AG04450 (cell line): ENCODE measurements around the gene EPB41L4A. TPM values are rescaled to one million over a fixed set of nuclear protein-coding genes. Genes with fewer than 3 reads are reported as not detected.
A peak's percentile ranks its signal among the peaks of the same experiment; 100 is the strongest.

ENCODE experiments used
- CTCF ChIA-PET: fragments of 300-600, 350-600 bp; formaldehyde crosslinking; extraction: SDS; loops from one replicate; lab custom pipeline; 2022; ENCODE audit warnings: antibody characterized with exemption, inconsistent platforms; lab: Charles Lee
- POLR2A ChIA-PET: fragments of 350-600 bp; formaldehyde crosslinking; extraction: SDS; loops from one replicate; lab custom pipeline; 2021; ENCODE audit warnings: antibody characterized with exemption, inconsistent platforms; lab: Yijun Ruan, JAX
- DNase-seq: peaks from one replicate; pipeline ENCODE4 v3.0.0-alpha.2; 2011; ENCODE audit warnings: low read depth, low spot score
- H3K27ac ChIP-seq: one replicate; pipeline ENCODE4 v1.5.1; 2012; ENCODE audit warnings: low read depth, low read length, control low read depth
- H3K27me3 ChIP-seq: one replicate; pipeline ENCODE4 v1.6.0; 2012; ENCODE audit warnings: low read length; ENCODE audit not compliant: control insufficient read depth, insufficient read depth
- H3K4me3 ChIP-seq: 2 replicates; pipeline ENCODE4 v1.5.1; 2011; ENCODE audit warnings: mild to moderate bottlenecking, low read depth, low read length, control low read depth
- H3K9me3 ChIP-seq: 2 replicates; pipeline ENCODE4 v1.5.1; 2012; ENCODE audit warnings: low read length; ENCODE audit not compliant: control insufficient read depth, insufficient read depth
- polyA plus RNA-seq: library from polyadenylated mRNA; depleted of rRNA; stranded (reverse); fragments of >200 nt; gene quantifications from 2 replicates; pipeline ENCODE4 v1.2.3, GENCODE V29; 2011
- TF ChIP-seq, protein P1 (sequence below): IDR thresholded peaks from 2 replicates; pipeline ENCODE4 v1.5.1; 2011; ENCODE audit warnings: low read depth, low read length, control low read depth, inconsistent platforms

Gene EPB41L4A
- polyA plus RNA-seq, 1 experiment = not detected

DNA sequence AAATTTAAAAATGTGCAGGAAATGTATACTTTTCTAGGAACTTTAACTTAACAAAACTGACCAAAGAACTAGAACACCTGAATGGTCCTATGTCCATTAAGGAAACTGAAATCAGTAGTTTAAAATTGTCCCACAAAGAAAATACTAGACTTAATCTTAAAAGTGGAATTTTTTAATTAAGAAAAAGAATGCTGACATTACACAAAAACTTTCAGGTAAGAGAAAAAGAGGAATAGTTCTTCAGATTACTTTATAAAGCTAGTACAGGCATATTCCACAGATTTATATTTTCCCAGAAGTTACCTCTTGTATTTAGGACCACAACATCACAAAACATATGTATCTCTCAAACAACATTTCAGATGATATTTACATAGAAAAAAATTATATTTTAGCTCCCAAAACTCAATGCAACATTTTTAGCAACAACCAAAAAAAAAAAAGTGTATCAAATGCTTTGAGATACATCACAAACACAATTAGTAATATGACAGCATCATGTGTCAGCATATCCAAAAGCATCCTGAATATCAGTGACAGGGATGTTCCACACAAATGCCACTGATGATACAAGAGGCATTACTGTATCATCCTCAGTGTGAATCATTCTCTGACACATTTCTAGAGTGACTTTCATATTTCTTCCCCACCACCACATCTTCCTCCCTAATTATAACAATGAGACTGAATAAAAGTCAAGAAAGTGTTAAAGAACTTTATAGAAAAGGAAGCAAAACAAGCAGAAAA, 264.0 kb downstream of the EPB41L4A start:
- H3K9me3 ChIP-seq = no peaks in the 10 kb centered on the region
- ChIA-PET POLR2A (no interaction called here), CTCF (interaction anchor here (0.8 to 1.2 kb wide), 2 partner anchors 9 to 604 kb away, joined by 3 to 4 read pairs; no protein-coding TSS in a partner anchor)
- no peak overlapping the region for H3K27ac ChIP-seq
- H3K27me3 ChIP-seq = no peaks in the 10 kb centered on the region
- H3K4me3 ChIP-seq = no peak overlapping the region
- TF ChIP-seq, protein P1, sequence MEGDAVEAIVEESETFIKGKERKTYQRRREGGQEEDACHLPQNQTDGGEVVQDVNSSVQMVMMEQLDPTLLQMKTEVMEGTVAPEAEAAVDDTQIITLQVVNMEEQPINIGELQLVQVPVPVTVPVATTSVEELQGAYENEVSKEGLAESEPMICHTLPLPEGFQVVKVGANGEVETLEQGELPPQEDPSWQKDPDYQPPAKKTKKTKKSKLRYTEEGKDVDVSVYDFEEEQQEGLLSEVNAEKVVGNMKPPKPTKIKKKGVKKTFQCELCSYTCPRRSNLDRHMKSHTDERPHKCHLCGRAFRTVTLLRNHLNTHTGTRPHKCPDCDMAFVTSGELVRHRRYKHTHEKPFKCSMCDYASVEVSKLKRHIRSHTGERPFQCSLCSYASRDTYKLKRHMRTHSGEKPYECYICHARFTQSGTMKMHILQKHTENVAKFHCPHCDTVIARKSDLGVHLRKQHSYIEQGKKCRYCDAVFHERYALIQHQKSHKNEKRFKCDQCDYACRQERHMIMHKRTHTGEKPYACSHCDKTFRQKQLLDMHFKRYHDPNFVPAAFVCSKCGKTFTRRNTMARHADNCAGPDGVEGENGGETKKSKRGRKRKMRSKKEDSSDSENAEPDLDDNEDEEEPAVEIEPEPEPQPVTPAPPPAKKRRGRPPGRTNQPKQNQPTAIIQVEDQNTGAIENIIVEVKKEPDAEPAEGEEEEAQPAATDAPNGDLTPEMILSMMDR = no peak
- no peak for DNase-seq

DNA sequence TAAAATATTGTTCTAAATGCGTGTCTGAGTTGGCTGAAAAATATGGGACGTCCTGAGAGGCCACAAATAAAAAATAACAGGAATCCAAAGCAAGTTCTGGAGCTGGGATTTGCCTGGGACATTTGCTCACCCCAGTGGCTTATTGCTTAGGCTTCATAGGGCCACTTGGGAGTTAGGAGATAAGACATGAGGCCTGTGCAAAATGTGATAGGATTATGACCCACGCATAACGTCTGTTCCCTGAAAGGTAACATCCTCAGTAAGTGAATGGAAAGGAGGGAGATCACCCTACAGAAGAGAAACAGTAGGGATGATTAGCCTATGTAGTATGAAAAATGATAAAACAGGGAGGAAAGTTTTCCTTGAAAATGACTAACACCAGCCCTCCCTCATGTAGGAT, 269.4 kb downstream of the EPB41L4A start:
- H3K27ac ChIP-seq = no peak overlapping the region
- H3K27me3 ChIP-seq = no peaks in the 10 kb centered on the region
- TF ChIP-seq, protein P1 = no peak
- ChIA-PET POLR2A (no interaction called here), CTCF (interaction anchor here (0.9 to 1.3 kb wide), 2 partner anchors 599 to 618 kb away, joined by 3 to 7 read pairs; no protein-coding TSS in a partner anchor)
- H3K9me3 ChIP-seq = no peaks in the 10 kb centered on the region
- no peak for DNase-seq
- H3K4me3 ChIP-seq = no peak overlapping the region

DNA sequence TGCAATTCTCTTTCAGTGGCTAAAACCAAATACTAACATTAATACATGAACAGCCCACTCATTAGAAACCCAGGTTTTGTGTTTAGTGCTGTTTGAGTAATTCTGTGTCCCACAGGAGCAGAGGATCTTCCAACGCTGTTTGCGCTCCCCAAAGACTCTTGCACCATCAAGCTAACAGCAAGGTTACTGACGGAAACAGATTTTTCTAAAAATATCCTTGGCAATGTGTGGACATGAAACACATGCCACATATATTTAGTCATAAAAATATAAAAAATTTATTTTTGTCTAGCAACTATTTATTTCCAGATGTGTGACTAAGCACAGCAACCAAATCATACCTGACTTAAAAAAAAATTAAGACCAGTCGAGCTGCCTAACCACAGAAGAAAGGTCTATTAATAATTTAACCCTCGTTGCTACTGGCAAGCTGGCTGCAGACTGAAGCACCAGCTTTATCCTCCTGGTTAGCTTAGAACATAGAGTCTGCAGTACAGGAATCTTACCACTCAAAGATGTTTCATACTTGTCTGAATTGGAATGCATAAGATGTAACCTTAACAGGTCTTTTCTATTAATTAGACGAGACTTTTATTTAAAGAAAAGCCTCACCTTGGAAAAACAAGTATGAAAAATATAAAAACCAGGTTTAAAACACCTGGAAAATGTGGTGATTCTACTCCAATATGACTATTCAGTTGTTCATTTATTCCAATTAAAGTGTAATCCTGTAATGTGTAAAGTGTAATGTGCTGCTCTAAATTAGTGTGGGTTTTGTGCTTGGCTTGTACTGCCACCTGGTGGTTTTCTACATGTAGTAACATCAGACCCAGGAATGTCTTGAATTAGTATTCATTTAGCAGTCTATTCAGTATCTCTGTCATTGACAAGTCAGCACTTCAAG, 272.5 kb downstream of the EPB41L4A start:
- ChIA-PET CTCF (interaction anchor here (0.6 to 4.5 kb wide), 30 partner anchors 9 to 988 kb away, joined by 3 to 58 read pairs (median 4); partner anchors contain the start of gene NREP), POLR2A (interaction anchor here (0.6 to 1.5 kb wide), 7 partner anchors 149 to 409 kb away, joined by 3 to 9 read pairs (median 4); partner anchors contain the start of gene NREP)
- H3K27ac ChIP-seq = peak overlapping the region; percentile 57

DNA sequence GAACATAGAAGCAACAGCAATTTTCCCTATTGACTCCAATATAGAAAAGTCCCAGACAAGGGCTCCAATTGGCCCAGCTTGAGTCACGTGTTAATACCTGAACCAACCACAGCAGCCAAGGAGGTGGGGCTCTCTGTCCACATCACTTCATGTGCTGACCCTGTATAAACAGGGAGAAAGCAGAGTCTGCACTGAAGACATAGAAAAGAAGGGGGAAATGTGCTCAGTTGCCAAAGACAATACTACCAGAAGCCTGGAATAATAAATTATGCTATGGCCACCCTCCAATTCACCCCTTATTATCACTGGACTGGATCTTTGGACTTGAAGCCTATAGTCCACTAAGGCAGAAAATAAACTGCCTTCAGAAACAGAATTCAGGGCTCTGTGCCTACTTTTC, 275.4 kb downstream of the EPB41L4A start:
- DNase-seq = no peak
- Histone ChIP-seq H3K4me3 (no peak overlapping the region), H3K9me3 (no peaks in the 10 kb centered on the region), H3K27me3 (no peaks in the 10 kb centered on the region), H3K27ac (no peak overlapping the region)
- ChIA-PET CTCF (interaction anchor here (4.5 kb wide), 1 partner anchor 593 kb away, joined by 58 read pairs; no protein-coding TSS in a partner anchor), POLR2A (no interaction called here)
- TF ChIP-seq, protein P1 = no peak

More for the DNA sequence above, 272.5 kb downstream of the EPB41L4A start:
- Histone ChIP-seq H3K9me3 (no peaks in the 10 kb centered on the region), H3K27me3 (no peaks in the 10 kb centered on the region), H3K4me3 (no peak overlapping the region)
- TF ChIP-seq, protein P1 = peak; percentile 76
- DNase-seq = peak; percentile 64
